GM13976 (cell line): Measurements from ENCODE around the gene DAAM2.

Source experiments
- DNase-seq: peaks from one replicate; pipeline ENCODE4 v3.0.0; 2012; ENCODE audit warnings: low spot score
- CTCF ChIP-seq: IDR thresholded peaks from 2 replicates; pipeline ENCODE4 v1.5.1; 2012; ENCODE audit warnings: borderline replicate concordance, mild to moderate bottlenecking; ENCODE audit not compliant: insufficient read depth; ENCODE audit errors: extremely low read depth, missing control alignments, control extremely low read depth
- in situ Hi-C: fragments of 300-500 bp; cut with MboI; formaldehyde crosslinking; loops from one replicate; pipeline ENCODE4 v1.12.0; 2022; ENCODE audit warnings: low sequenced_read_pairs, mixed read lengths, inconsistent platforms; ENCODE audit not compliant: unreplicated experiment

Gene DAAM2

GRCh38 chr6:39904946-39905639 is 112.9 kb downstream of the DAAM2 start:
- in situ Hi-C loops: no loop called here
- DNase-seq: no peak
- TF ChIP-seq CTCF: no peak

GRCh38 chr6:39905640-39905975 is 113.4 kb downstream of the DAAM2 start:
- in situ Hi-C loops: no loop called here
- DNase-seq: no peak
- TF ChIP-seq CTCF: no peak

GRCh38 chr6:39906318-39906761 is 114.2 kb downstream of the DAAM2 start:
- no peak for DNase-seq
- in situ Hi-C loops: no loop called here
- no peak for TF ChIP-seq CTCF

- TF ChIP-seq CTCF: no peak
- no peak for DNase-seq
- in situ Hi-C loops: no loop called here
Observed at GRCh38 chr6:39907871-39908575, 115.8 kb downstream of the DAAM2 start.

- no peak for DNase-seq
- in situ Hi-C loops: no loop called here
- no peak for TF ChIP-seq CTCF
Observed at GRCh38 chr6:39908838-39909583, 116.8 kb downstream of the DAAM2 start.

- no peak for TF ChIP-seq CTCF
- in situ Hi-C loops: no loop called here
- DNase-seq: no peak
Observed at GRCh38 chr6:39909701-39910100, 117.5 kb downstream of the DAAM2 start.
